ENCODE results near the gene S100PBP. TPM values are rescaled to one million over a fixed set of nuclear protein-coding genes. Genes with fewer than 3 reads are reported as not detected.
A peak's percentile ranks its signal among the peaks of the same experiment; 100 is the strongest.

Gene S100PBP
- polyA plus RNA-seq, 1 of the 3 experiments (the other 2 are of a cell fraction) = 13.2 TPM

DNA sequence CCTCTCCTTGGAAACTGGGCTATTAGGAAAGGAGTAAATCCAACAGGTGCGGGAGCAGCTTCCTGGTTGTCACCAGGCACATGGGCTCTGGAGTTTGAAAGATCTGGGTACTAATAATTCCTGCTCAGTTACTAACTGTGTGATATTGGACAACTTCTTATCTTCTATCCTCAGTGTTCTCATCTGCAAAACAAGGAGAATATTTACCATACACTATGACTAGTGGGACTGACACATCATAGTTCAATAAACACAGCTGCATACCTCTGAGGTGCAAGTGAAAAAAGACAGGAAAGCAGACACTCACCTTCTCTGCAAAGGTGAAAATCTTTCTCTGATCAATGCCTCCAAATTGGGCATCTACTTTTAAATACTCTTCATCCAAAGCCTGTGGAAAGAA is 20.0 kb upstream of the S100PBP start:
- no peaks in the 10 kb centered on the region for H3K27me3 ChIP-seq (ENCODE audit: insufficient read depth)
- H3K4me2 ChIP-seq = no peak overlapping the region
- peaks cover 25% of the 10 kb centered on the region for H3K79me2 ChIP-seq (ENCODE audit: insufficient read depth)
- H3K9me2 ChIP-seq = no peaks in the 10 kb centered on the region
- ChIA-PET CTCF (interaction anchor here (1.4 kb wide), 1 partner anchor 23 kb away, joined by 4 read pairs; no protein-coding TSS in a partner anchor), POLR2A (no interaction called here)
- 100% methylated on average over 1 of the region's 1 CpG for WGBS (ENCODE audit: low lambda C conversion rate)
- no peak for TF ChIP-seq SMC3 (IDR thresholded peaks at IDR 0.05; ENCODE audit: low read depth, low read length)
- TF ChIP-seq, protein P1, sequence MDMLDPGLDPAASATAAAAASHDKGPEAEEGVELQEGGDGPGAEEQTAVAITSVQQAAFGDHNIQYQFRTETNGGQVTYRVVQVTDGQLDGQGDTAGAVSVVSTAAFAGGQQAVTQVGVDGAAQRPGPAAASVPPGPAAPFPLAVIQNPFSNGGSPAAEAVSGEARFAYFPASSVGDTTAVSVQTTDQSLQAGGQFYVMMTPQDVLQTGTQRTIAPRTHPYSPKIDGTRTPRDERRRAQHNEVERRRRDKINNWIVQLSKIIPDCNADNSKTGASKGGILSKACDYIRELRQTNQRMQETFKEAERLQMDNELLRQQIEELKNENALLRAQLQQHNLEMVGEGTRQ (IDR thresholded peaks at IDR 0.05; ENCODE audit: borderline replicate concordance, low read depth, low read length) = no peak
- no peak overlapping the region for H2AFZ ChIP-seq (ENCODE audit: low read depth)
- peaks cover 16 to 66% of the 10 kb centered on the region in 2 experiments for H3K36me3 ChIP-seq (replicated peaks in 1 of 2; ENCODE audit: control insufficient read depth in 1 of 2, insufficient read depth in 2 of 2, low read length in 1 of 2)
- no peak for DNase-seq
- H3K9me3 ChIP-seq = no peaks in the 10 kb centered on the region
- no peaks in the 10 kb centered on the region; a peak in 1 of 4 replicates for H3K4me1 ChIP-seq (ENCODE audit: control insufficient read depth in 1 of 2, insufficient read depth in 2 of 2, low read depth in 1 of 2, low read length in 1 of 2)
- no peak overlapping the region for H3K9ac ChIP-seq
- no peak overlapping the region for H3K4me3 ChIP-seq (ENCODE audit: low read depth in 2 of 2, low read length in 1 of 2)
- H3F3A ChIP-seq (replicated peaks; ENCODE audit: insufficient read depth) = peaks cover 31% of the 10 kb centered on the region
- H3K27ac ChIP-seq (ENCODE audit: low read depth in 2 of 2, low read length in 1 of 2) = no peak overlapping the region
- H4K20me1 ChIP-seq (ENCODE audit: insufficient read depth) = peaks cover 5% of the 10 kb centered on the region; the same call in 1 of the 2 replicates

DNA sequence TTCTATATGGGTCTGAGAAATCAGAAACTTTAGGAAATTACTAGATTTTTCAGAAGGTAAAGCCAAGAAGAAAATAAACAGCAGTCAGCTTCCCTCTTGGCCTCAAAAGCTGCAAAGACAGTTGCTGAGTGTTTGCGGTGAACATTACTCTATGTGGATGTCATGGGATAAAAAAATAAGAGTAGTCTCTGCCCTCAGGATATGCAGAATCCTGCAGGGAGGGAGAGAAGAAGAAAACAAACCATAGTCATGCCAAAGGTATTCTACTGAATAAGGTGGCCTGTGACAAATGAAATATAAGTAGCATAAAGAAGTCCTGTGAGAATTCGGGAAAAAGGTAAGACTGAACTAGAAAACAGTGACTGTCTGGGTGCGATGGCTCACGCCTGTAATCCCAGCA is 19.3 kb upstream of the S100PBP start:
- WGBS (ENCODE audit: low lambda C conversion rate) = 93% methylated on average over 4 of the region's 4 CpGs
- TF ChIP-seq RFX5 (IDR thresholded peaks at IDR 0.05; ENCODE audit: low read length) (no peak), EP300 (IDR thresholded peaks at IDR 0.05; ENCODE audit: borderline replicate concordance in 1 of 2, low read depth in 1 of 2, low read length in 1 of 2) (no peak), TAF1 (IDR thresholded peaks at IDR 0.05; ENCODE audit: borderline replicate concordance, low read depth, low read length) (no peak), JUND (IDR thresholded peaks at IDR 0.05) (no peak), NFIC (IDR thresholded peaks at IDR 0.05; ENCODE audit: borderline replicate concordance) (no peak), GABPA (IDR thresholded peaks at IDR 0.05; ENCODE audit: low read depth) (no peak), FOSL2 (IDR thresholded peaks at IDR 0.05; ENCODE audit: borderline replicate concordance, low read depth) (no peak), TCF12 (IDR thresholded peaks at IDR 0.05) (no peak), CHD2 (IDR thresholded peaks at IDR 0.05; ENCODE audit: low read length, partially characterized antibody) (no peak), FOXM1 (IDR thresholded peaks at IDR 0.05; ENCODE audit: low read depth) (no peak), SIN3A (IDR thresholded peaks at IDR 0.05; ENCODE audit: borderline replicate concordance, low read depth, low read length) (no peak), RAD21 (IDR thresholded peaks at IDR 0.05; ENCODE audit: low read length) (no peak)
- TF ChIP-seq, protein P2, sequence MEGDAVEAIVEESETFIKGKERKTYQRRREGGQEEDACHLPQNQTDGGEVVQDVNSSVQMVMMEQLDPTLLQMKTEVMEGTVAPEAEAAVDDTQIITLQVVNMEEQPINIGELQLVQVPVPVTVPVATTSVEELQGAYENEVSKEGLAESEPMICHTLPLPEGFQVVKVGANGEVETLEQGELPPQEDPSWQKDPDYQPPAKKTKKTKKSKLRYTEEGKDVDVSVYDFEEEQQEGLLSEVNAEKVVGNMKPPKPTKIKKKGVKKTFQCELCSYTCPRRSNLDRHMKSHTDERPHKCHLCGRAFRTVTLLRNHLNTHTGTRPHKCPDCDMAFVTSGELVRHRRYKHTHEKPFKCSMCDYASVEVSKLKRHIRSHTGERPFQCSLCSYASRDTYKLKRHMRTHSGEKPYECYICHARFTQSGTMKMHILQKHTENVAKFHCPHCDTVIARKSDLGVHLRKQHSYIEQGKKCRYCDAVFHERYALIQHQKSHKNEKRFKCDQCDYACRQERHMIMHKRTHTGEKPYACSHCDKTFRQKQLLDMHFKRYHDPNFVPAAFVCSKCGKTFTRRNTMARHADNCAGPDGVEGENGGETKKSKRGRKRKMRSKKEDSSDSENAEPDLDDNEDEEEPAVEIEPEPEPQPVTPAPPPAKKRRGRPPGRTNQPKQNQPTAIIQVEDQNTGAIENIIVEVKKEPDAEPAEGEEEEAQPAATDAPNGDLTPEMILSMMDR (IDR thresholded peaks at IDR 0.05) = no peak
- TF ChIP-seq, protein P3, sequence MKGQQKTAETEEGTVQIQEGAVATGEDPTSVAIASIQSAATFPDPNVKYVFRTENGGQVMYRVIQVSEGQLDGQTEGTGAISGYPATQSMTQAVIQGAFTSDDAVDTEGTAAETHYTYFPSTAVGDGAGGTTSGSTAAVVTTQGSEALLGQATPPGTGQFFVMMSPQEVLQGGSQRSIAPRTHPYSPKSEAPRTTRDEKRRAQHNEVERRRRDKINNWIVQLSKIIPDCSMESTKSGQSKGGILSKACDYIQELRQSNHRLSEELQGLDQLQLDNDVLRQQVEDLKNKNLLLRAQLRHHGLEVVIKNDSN (IDR thresholded peaks at IDR 0.05; ENCODE audit: borderline replicate concordance, low read depth) = no peak
- TF ChIP-seq, protein P4, sequence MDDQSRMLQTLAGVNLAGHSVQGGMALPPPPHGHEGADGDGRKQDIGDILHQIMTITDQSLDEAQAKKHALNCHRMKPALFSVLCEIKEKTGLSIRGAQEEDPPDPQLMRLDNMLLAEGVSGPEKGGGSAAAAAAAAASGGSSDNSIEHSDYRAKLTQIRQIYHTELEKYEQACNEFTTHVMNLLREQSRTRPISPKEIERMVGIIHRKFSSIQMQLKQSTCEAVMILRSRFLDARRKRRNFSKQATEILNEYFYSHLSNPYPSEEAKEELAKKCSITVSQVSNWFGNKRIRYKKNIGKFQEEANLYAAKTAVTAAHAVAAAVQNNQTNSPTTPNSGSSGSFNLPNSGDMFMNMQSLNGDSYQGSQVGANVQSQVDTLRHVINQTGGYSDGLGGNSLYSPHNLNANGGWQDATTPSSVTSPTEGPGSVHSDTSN (IDR thresholded peaks at IDR 0.05) = no peak
- CTCF ChIA-PET = interaction anchor here (0.9 to 1.4 kb wide), 2 partner anchors 10 to 23 kb away, joined by 3 to 4 read pairs; no protein-coding TSS in a partner anchor
- DNase-seq = no peak
- H3K4me1 ChIP-seq (ENCODE audit: control insufficient read depth in 1 of 2, insufficient read depth in 2 of 2, low read depth in 1 of 2, low read length in 1 of 2) = no peaks in the 10 kb centered on the region; a peak in 1 of 4 replicates
- H2AFZ ChIP-seq (ENCODE audit: low read depth) = no peak overlapping the region
- H3K36me3 ChIP-seq (replicated peaks in 1 of 2; ENCODE audit: control insufficient read depth in 1 of 2, insufficient read depth in 2 of 2, low read length in 1 of 2) = peaks cover 18 to 69% of the 10 kb centered on the region in 2 experiments
- POLR2A ChIA-PET = no interaction called here
- H3K79me2 ChIP-seq (ENCODE audit: insufficient read depth) = peaks cover 22% of the 10 kb centered on the region
- no peak overlapping the region for H3K4me2 ChIP-seq
- H3K9ac ChIP-seq = 0 out of 2 replicates have a peak overlapping the region, but pooled peaks have one; percentile 15
- no peaks in the 10 kb centered on the region for H3K9me2 ChIP-seq
- H3K27ac ChIP-seq (ENCODE audit: low read depth in 2 of 2, low read length in 1 of 2) = peak overlapping the region in 1 of 2 experiments; percentile 16; a peak in 1 of 4 replicates
- peaks cover 31% of the 10 kb centered on the region for H3F3A ChIP-seq (replicated peaks; ENCODE audit: insufficient read depth)
- peaks cover 5% of the 10 kb centered on the region; the same call in 1 of the 2 replicates for H4K20me1 ChIP-seq (ENCODE audit: insufficient read depth)
- H3K9me3 ChIP-seq = no peaks in the 10 kb centered on the region
- no peaks in the 10 kb centered on the region for H3K27me3 ChIP-seq (ENCODE audit: insufficient read depth)
- no peak overlapping the region for H3K4me3 ChIP-seq (ENCODE audit: low read depth in 2 of 2, low read length in 1 of 2)

Data from SK-N-SH (cell line).